Astrocyte of the spinal cord (primary cell): ENCODE results near the gene DELE1.

Source experiments
- DNase-seq: peaks from one replicate; pipeline ENCODE4 v3.0.0; 2011; ENCODE audit warnings: low read depth, low spot score
- H3K4me3 ChIP-seq: 2 replicates; pipeline ENCODE4 v1.5.1; 2011; ENCODE audit warnings: low read depth, mild to moderate bottlenecking, low read length, moderate library complexity
- CTCF ChIP-seq: IDR thresholded peaks from 2 replicates; pipeline ENCODE4 v1.5.1; 2012; ENCODE audit warnings: low read depth, mild to moderate bottlenecking, low read length, inconsistent platforms
- in situ Hi-C: cut with HindIII; loops from 2 replicates; pipeline ENCODE4 v1.10.0; 2017; ENCODE audit warnings: low sequenced_read_pairs

The DELE1 gene

DNA sequence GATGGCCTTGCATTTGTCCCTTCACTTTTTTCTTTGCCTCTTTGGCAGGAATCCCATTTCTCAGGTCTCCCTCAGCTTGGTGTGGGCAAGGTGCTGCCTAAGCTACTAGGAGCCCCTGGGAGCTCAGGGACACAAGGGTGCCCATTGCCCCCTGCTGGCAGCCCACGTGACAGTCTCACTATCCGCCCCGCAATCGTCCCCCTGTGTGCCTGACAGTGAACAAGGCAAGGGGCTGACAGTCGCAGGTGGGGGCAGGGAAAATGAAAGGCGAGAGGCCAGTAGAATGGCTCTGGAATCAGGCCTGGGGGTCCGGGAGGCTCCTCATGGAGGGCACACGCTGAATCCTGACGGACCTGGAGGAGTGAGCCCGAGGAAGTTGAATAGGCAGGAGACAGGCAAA lies 36.3 kb downstream of the DELE1 start:
- H3K4me3 ChIP-seq, result no peak overlapping the region
- in situ Hi-C loops, result no loop called here
- TF ChIP-seq CTCF, result peak; percentile 42
- no peak for DNase-seq

GRCh38 chr5:141960449-141961323 lies 37.0 kb downstream of the DELE1 start:
- in situ Hi-C loops, result no loop called here
- no peak overlapping the region for H3K4me3 ChIP-seq
- peak; percentile 78 for DNase-seq
- peak; percentile 90 for TF ChIP-seq CTCF

GRCh38 chr5:141961466-141961865 lies 37.8 kb downstream of the DELE1 start:
- no peak for DNase-seq
- in situ Hi-C loops, result no loop called here
- no peak overlapping the region for H3K4me3 ChIP-seq
- TF ChIP-seq CTCF, result no peak

DNA sequence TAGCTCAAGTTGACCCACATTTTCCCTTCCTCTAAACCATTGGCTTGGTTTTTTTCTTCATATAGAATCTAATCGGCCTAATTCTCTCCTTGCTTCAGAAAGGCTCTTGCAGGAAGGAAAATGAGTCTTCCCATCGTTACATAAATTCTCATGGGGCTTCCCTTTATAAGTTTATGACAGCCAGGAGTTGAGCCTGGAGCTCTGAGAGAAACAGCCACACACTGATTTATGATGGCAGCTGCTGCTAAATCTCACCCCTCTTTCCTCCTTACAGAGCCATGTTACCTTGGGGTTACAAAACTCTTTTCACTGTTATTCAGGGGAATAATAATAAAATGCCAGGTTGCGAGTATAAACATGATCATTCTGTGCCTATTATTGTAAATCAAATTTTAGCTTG lies 40.0 kb downstream of the DELE1 start:
- in situ Hi-C loops, result no loop called here
- no peak overlapping the region for H3K4me3 ChIP-seq
- TF ChIP-seq CTCF, result no peak
- DNase-seq, result no peak

GRCh38 chr5:141965071-141965470 lies 41.4 kb downstream of the DELE1 start:
- in situ Hi-C loops, result no loop called here
- TF ChIP-seq CTCF, result no peak
- DNase-seq, result no peak
- no peak overlapping the region for H3K4me3 ChIP-seq

DNA sequence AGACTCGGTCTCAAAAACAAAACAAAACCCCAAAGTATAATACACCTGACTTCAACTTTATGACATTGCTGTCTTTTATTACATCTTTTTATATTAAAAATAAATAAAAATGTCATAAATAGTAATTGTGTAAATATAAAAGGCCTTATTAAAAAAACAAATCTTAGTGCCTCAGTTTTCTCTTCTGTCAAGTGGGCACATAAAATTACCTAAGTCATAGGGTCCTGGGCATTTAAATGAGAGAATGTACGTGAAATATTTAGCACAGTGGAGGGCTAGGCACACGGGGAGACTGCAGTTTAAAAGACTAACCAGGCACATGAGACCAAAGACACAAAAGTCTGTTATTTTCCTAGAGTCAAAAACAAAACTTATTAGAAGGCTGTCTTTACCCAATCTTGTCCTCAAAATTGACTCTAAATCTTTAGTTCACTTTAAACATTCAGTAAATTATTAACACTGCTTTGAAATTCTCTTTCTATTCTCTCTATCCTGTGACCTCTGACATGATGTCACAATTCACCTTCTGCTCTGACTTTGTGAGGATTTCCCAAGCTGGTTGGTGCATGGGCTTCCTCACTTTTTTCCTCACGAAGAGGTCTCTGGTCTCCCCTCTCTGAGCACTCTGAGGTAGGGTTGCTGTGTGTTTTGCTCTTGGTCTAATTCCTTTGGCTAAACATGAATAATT lies 42.7 kb downstream of the DELE1 start:
- in situ Hi-C loops, result no loop called here
- no peak for TF ChIP-seq CTCF
- no peak overlapping the region for H3K4me3 ChIP-seq
- DNase-seq, result no peak
